ENCODE results near the gene MPL. TPM values are rescaled to one million over a fixed set of nuclear protein-coding genes. Genes with fewer than 3 reads are reported as not detected.

The MPL gene
- polyA plus RNA-seq, 1 of the 3 experiments (the other 2 are of a cell fraction): not detected

- POLR2A ChIA-PET: no interaction called here
- Histone ChIP-seq H3K9me3 (no peaks in the 10 kb centered on the region), H3K36me3 (replicated peaks in 1 of 2; ENCODE audit: control insufficient read depth in 1 of 2, insufficient read depth in 2 of 2, low read length in 1 of 2) (no peaks in the 10 kb centered on the region)
Observed at GRCh38 chr1:43312212-43312623, 25.4 kb upstream of the MPL start.

More at GRCh38 chr1:43312212-43312623, 25.4 kb upstream of the MPL start:
- TF ChIP-seq FOXJ3 (CRISPR knock-in tag; IDR thresholded peaks at IDR 0.05): no peak
- no peak for TF ChIP-seq RXRA (IDR thresholded peaks at IDR 0.05; ENCODE audit: borderline replicate concordance, low read depth)
- no peak for TF ChIP-seq REST (IDR thresholded peaks at IDR 0.05; ENCODE audit: low read depth, low read length)
- TF ChIP-seq CHD2 (IDR thresholded peaks at IDR 0.05; ENCODE audit: low read length, partially characterized antibody): no peak
- TF ChIP-seq SIN3A (IDR thresholded peaks at IDR 0.05; ENCODE audit: borderline replicate concordance, low read depth, low read length): no peak
- no peak for TF ChIP-seq GATA2 (CRISPR knock-in tag; IDR thresholded peaks at IDR 0.05)
- TF ChIP-seq USF1 (IDR thresholded peaks at IDR 0.05; ENCODE audit: borderline replicate concordance, low read depth): no peak
- TF ChIP-seq MXI1 (IDR thresholded peaks at IDR 0.05; ENCODE audit: low read depth, low read length): no peak
- TF ChIP-seq TCF12 (IDR thresholded peaks at IDR 0.05): no peak
- TF ChIP-seq ZBTB33 (IDR thresholded peaks at IDR 0.05; ENCODE audit: borderline replicate concordance, low read depth): no peak
- no peak for TF ChIP-seq POLR2AphosphoS5 (IDR thresholded peaks at IDR 0.05; ENCODE audit: low read depth, low read length)
- TF ChIP-seq EZH2phosphoT487 (IDR thresholded peaks at IDR 0.05; ENCODE audit: borderline replicate concordance, low read depth): no peak
- 73% methylated on average over 9 of the region's 19 CpGs for WGBS (ENCODE audit: low lambda C conversion rate)
- Histone ChIP-seq H3K4me2 (no peak overlapping the region), H4K20me1 (ENCODE audit: insufficient read depth) (no peaks in the 10 kb centered on the region), H2AFZ (ENCODE audit: low read depth) (no peak overlapping the region), H3F3A (replicated peaks; ENCODE audit: insufficient read depth) (no peaks in the 10 kb centered on the region), H3K27ac (ENCODE audit: low read depth in 2 of 2, low read length in 1 of 2) (no peak overlapping the region), H3K27me3 (ENCODE audit: insufficient read depth) (no peaks in the 10 kb centered on the region), H3K9me2 (no peaks in the 10 kb centered on the region), H3K4me1 (ENCODE audit: control insufficient read depth in 1 of 2, insufficient read depth in 2 of 2, low read depth in 1 of 2, low read length in 1 of 2) (no peaks in the 10 kb centered on the region), H3K4me3 (ENCODE audit: low read depth in 2 of 2, low read length in 1 of 2) (no peak overlapping the region), H3K9ac (no peak overlapping the region), H3K79me2 (ENCODE audit: insufficient read depth) (no peaks in the 10 kb centered on the region)
- CTCF ChIA-PET: no interaction called here
- DNase-seq: no peak

All from SK-N-SH (cell line).